ENCODE measurements around the gene ZAP70.

ZAP70 gene

DNA sequence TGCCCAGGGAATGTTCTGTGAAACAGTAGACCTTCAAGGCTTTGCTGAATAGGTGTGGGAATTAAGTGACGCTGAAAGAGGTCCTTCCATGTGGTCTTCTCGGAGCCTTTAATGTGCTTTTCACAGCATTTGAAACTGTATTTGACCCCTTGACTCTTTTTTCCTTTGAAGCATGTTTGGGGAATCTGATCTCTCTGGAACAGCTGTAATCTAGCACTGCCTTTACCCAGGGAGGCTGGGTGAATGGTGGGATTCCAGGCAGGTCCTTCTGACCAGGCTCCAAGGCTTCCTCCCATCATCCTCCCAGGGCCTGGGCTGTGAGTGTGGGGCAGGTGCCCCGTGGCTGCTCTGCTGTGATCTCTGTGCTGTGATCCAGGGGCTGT, 4.2 kb downstream of the ZAP70 start:
- no peak for DNase-seq (ENCODE audit: low read depth in 2 of 2)

DNA sequence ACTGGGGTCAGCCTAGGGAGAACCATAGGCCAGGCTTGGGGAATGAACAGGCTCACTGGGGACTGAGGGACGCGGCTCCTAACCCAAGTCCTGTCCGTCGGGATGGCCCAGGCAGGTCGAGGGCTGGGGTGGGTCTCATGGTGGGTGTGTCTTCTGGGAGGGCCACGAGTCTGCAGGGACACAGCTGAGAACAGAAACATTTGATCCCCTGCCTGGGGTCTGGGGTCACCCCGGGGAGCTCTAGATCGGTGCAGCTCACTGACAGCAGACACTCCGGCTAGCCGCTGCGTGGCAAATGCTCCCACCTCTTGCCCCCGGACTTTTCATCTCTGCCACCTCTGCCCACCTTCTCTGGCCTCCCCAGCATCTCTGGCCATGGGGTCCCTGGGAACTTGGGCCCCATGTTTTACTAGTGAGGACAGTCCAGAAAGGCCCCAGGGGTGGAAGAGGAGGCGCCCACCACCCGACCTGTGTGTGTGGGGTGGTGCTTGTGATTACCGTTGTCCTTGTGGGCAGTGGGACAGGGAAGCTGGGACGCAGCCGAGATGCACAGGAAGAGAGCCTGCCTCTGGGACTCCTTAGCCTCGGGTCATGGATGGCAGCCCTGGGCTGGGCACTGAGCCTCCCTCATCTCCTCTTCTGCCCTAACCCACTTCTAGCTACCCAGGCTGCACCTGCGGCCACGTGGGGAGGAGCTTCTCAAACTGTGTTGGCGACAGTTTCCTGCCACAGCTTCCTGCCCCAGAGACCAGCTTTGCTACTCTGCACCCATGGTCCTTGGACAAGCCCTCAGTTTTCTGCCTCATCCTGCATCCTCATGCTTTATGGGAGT, 4.9 kb downstream of the ZAP70 start:
- peak; percentile 49 to 59 for DNase-seq (ENCODE audit: low read depth in 2 of 2)

DNA sequence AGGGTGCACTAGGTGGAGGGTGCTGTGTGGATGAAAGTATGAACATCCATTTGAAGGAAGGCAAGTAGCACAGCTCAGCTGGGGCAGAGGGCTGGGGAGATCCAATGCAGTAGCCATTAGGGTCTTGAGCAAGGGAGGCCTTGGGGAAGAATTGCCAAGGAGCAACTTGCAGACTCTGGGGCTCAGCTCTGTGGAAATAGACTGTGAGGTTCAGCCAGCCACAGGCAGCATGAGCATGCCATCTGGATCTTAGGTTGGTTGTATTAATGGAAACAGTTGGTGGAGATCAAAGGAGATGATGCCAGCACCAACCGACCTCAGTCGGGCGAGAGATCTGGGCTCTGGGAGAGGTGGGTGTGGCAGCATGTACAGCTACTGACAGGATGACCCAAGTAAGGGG, 5.6 kb downstream of the ZAP70 start:
- no peak for DNase-seq (ENCODE audit: low read depth in 2 of 2)

DNA sequence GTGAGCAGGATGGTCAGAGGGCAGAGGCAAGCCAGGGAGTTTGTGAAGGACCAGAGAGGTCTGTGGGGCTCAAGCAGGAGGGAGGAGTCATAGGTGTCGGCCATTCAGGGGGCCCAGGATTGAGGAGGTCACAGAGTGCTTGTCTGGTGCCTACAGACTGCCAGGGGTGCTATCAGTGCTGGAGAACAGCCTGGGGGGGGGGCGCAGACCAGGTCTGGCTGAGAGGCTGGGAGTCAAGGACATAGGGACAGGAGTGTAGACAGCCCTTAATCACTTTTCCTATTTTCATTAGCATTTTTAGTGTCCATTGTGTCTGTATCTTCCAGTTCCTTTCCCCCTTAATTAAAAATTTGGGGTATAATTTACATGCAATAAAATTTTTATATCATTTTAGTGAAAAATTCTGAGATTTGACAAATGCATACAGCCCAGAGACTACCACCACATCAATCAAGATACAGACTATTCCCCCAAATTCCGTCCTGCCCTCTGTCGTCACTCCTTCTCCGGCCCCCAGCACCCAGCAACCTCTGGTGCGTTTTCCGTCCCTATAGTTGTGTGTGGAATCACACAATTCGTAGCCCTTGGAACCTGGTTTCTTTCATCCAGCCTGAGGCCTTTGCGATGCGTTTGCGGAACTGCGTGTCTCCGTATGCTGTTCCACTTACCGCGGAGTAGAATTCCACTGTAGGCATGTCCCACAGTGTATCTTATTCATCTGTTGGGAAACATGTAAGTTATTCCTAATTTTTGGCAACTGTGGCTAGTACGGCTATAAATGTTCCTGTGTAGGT, 6.2 kb downstream of the ZAP70 start:
- no peak for DNase-seq (ENCODE audit: low read depth in 2 of 2)

DNA sequence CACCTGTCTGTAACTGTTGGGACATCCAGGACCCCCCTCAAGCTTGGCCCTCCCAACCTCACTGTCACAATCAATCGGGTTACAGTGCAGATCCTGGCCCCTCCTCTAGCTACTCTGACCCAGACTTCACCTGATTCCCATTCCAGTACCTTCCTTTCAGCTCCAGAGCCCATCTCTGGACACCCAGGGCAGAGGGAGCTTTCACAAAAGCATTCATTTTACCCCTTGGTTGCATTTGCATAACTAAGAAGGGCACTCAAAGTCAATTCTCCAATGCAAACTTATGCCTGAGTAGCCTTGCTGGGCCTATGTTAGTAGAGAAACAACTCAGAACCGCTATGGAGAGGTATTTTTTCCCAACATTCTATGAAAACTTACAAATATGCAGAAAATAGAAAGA, 7.4 kb downstream of the ZAP70 start:
- no peak for DNase-seq (ENCODE audit: low read depth in 2 of 2)

DNA sequence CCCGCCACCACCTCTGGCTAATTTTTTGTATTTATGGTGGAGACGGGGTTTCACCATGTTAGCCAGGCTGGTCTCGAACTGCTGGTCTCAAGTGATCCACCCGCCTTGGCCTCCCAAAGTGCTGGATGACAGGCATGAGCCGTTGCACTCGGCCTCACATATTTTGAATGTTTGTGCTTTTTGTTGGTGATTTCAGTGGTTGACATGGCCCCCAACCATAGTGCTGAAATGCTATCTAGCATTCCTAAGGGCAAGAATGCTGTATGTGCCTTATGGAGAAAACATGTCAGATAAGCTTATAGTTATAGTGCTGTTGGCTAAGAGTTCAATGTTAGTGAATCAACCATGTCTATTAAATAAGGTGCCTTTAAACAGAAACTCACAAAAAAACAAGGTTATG, 8.9 kb downstream of the ZAP70 start:
- no peak for DNase-seq (ENCODE audit: low read depth in 2 of 2)

DNA sequence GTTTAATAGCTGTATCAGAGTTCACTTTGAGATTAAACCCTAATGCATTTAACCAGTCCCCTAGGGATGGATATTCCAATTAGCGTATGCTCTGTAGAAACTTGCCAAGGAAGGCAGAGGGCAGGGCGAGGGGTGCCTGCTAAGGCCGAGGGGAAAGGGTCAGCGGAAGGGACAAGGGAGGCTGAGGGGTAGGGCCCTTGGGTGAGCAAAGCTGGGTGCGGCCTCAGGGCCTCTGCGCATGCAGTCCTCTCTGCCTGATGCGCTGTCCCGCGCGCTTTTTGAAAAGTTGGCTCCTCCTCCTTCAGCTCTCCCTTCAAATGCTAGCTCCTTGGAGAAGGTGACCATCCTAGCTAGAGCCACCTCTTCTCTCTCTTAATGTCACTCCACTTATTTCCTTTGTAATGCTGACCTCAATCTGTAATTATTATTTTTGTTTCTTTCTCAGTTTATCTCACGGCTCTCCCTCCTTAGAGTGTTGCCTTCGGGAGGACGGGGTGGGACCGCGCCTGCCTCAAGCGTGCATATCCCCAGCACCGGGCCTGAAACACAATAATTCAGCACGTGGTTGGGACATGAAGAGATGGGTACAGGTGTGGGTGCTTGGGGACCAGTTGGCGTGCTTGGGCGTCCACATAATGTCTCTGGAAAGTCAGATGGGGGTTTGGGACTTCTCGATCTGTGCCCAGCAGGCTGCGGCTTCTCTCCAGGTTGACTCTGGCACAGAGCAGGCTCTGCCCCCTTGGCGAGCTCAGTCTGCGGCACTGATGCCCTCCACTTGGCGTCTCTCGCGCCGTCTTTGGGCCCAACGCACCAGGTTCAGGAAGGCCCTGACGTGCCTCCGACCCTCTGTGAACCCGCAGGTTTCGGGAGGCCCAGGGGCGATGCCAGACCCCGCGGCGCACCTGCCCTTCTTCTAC, 10.0 kb downstream of the ZAP70 start:
- no peak for DNase-seq (ENCODE audit: low read depth in 2 of 2)

DNA sequence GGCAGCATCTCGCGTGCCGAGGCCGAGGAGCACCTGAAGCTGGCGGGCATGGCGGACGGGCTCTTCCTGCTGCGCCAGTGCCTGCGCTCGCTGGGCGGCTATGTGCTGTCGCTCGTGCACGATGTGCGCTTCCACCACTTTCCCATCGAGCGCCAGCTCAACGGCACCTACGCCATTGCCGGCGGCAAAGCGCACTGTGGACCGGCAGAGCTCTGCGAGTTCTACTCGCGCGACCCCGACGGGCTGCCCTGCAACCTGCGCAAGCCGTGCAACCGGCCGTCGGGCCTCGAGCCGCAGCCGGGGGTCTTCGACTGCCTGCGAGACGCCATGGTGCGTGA, 10.7 kb downstream of the ZAP70 start:
- no peak for DNase-seq (ENCODE audit: low read depth in 2 of 2)

DNA sequence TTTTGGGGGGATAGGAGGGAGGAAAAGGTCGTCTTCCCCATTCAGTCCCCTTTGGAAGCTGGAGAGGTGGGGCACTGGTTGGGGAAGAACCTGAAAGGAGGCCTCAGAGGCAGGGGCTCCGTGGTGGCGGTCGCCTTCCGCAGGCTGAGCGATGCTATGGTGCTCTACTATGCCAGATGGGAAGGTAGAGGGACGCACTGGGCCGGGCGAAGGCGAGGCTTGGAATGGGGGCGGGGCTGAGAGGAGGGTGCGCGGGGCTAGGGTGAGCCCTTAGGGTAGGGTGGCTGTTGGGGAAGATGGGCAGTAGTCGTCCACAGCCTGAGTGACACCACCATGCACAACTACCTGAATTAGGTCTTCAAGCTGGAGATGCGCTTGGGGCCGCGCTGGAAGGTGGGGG, 11.1 kb downstream of the ZAP70 start:
- DNase-seq (ENCODE audit: low read depth in 2 of 2), result no peak

DNA sequence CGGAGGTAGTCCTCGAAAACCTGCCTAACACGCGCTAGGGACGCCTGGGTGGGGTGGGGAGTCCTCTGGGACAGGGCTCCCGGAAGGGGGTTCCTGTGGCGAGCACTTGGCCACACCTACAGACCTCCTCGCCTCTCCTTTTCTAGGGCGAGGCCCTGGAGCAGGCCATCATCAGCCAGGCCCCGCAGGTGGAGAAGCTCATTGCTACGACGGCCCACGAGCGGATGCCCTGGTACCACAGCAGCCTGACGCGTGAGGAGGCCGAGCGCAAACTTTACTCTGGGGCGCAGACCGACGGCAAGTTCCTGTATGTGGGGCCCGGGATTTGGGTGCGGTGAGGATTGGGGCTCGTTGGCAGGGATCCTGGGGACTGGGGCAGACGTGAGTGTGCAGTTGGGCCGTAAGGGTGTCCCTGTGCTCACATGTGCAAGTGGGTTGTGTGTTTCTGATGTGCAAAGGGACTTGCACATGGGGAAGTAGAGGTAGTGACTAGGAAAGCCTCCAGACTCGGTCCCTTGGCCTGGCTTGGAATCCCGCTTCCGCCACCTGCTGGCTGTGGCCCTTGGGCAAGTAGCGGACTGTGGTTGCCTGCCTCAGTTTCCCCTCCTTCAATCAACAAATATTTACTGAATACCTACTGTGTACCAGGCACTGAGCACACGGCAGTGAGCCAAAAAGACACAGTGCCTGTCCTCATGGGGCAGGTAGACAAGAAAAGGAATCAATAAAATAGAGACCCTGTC, 11.7 kb downstream of the ZAP70 start:
- DNase-seq (ENCODE audit: low read depth in 2 of 2), result no peak

DNA sequence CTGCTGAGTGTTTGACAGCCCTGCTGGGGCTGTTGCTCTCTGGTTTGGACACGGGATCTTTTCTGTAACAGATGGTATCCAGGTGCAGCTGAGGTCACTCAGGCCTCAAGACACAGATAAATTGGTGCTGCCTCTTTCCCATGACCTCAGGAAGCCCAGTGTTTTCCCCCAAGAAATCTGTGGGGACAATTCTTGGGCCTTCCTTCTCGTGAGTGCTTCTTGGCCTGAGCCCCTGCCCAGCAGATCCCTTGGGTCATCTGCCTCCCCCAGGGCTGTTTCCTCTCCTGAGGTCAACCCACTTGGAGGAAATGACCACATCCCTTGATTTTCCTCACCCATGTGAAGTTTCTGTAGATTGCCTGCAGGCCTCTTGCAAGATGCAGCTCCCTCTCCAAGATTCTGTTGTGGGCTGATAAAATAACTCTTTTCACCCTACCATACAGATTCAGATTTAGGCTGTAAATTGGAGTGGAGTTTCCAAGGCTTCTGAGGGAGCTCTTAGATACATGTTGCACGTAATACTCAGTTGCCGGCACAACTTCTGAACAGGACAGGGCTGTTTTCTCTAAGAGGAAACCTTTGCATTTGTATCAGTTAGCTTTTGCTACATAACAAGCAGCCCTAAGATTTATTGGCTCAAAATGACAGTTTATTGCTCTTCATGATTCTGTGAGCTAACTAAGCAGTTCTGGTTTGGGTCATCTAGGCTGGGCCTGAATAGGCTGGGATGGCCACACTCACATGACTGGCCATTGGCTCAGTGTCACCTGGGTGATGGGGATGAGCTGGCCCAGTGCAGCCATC, 13.1 kb downstream of the ZAP70 start:
- DNase-seq (ENCODE audit: low read depth in 2 of 2), result no peak

DNA sequence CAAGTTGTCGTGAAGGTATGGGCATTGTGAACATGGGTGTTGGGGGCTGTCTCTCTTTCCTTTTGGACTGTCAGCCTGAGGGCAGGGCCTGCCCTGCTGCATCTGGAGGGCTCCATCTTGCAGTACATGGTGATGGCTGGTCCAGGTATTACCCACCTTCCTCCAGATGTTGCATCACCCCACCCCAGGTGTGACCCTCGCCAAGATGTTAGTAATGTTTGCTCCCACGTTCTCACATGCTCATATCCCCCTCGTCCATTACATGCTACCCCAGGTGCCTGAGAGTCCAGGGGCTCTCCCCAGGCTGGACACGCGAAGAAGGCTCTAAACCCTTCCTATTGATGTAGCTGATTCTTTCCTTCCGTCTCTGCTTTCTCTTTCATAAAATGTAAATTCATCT, 13.9 kb downstream of the ZAP70 start:
- no peak for DNase-seq (ENCODE audit: low read depth in 2 of 2)

DNA sequence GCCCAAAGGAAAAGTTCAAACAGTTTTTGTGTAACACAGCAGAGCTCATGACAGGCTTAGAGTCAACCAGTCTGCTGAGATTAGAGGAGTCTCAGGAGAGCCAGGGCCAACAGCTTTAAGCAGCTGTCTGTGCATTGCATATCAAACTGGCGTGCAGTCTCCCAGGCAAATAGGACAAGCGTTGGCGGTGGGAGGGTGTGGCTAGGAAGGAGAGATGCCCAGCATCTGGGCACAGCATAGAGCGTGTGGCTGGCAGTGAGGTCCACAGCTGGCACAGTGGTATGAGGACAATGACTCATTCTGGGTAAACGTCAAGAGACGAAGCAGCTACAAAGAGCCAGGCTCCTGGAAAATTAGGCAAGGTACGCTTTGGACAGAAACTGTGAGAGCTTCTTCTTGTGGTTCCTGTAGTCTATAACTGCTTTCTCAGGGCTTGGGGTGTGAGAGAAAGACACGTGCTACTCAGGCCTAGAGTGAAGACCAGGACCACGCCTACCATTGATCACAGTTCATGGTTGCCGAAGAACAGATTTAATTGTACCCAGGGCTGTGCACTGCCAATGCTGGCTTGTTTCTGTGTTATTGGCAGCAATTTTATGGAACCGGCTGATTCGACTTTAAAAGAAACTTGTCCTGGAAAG, 14.8 kb downstream of the ZAP70 start:
- DNase-seq (ENCODE audit: low read depth in 2 of 2), result no peak

DNA sequence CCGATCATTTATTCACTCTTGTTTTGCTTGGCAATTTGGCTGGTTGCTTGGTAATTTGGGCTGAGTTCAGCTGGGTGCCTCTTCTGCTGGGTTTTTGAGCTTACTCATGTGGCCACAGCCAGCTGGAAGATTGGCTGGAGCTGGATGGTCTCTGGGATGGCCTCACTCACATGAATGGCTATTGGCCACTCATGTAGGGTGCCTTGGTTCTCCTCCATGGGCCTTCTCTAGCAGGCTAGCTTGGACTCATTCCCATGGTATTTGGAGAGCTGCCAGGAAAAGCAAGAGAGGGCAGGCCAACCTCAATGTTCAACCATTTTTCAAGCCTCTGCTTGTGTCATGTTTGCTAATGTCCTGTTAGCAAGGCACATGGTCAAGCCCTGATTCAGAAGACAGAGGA, 16.9 kb downstream of the ZAP70 start:
- DNase-seq (ENCODE audit: low read depth in 2 of 2), result no peak

DNA sequence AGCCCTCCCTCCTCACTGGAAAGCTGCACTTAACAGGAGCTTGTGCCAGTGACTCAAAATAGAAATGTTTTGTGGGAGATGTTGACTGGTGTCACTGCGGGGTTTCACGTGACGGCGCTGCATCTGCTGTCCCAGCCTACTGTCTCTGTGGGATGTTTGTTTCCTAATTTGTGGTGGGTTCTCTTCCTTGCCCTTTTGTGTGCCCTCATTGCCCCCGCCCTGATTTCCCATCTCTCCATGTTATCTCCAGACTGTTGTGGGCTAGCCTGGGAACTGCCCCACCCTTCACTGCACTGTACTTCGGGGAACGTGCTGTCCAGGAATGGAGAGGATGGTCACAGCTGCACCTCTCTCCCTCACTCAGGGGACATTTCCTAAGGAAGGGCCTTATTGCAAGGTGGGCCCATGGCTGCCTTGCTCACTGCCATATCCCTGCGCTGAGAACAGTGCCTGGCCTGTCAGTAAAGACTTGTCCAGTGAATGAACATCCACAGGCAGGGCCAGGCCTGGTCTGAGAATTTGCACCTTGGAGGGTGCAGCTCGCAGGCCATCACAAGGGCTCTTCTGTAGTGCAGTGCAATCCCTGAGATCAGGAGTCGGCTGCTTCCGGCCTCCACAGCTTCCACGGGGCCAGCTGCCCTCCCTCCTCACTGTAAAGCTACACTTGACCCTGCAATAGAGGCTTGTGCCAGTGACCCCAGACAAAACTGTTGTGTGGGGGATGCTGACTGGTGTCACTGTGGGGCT, 18.1 kb downstream of the ZAP70 start:
- DNase-seq (ENCODE audit: low read depth in 2 of 2), result no peak

DNA sequence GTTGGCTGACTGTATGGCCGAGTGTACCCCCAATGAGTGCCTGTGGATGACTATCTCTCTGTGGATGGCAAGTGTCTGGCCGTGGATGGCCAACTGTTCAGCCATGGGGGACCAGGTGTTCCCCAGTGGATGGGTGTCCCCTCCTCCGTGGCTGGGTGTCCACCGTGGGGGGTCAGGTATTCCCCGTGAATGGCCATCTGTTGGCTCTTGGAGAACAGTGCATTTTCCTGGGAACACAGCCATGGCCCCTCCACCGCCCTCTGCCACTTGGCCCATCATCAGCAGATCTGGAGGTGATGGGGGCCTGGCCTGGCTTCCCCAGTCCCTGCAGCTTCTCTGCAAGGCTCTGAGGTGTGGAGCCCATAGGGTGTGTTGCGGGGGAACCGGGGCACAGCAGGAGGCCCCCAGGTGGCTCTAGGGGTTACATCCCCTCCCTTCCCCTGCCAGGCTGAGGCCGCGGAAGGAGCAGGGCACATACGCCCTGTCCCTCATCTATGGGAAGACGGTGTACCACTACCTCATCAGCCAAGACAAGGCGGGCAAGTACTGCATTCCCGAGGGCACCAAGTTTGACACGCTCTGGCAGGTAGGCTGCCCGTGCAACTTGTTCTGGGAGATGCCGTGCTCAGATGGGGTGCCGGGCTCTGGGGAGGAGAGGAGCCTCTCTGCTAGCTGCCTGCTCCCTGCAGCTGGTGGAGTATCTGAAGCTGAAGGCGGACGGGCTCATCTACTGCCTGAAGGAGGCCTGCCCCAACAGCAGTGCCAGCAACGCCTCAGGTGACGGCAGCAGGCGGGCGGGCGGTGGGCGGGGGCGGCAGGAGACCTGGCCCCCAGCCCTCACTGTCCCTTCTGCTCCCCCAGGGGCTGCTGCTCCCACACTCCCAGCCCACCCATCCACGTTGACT, 19.3 kb downstream of the ZAP70 start:
- no peak for DNase-seq (ENCODE audit: low read depth in 2 of 2)

DNA sequence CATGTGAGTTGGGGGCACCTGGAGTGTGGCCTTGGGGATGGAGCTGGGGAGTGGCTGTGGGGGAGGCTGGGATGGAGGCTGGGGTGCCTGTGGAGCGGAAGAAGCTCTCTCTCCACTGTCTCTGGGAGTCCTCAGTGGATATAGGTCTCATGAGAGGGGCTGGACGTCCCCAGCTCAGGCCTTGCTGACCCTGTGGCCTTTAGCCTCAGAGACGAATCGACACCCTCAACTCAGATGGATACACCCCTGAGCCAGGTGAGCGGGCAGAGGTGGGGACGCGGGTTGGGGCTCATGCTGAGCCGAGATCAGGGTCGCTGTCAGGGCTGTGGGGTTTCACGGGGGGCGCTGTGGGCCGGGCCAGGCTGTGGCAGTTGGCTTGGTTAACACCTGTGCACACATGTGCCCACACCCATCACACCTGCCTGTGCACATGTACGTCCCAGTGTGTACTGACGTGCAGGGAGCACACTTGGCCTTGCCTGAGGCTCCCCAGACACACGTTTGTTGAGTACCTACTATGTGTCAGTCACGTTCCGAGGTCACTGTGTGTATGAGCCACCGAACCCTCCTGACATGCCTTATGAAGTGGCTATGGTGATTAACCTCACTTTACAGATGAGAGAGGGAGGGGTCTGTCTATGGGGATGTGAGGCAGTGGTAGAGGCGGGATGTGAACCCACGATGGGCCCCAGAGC, 20.1 kb downstream of the ZAP70 start:
- DNase-seq (ENCODE audit: low read depth in 2 of 2), result no peak

Data from stimulated activated CD4-positive, alpha-beta T cell treated with anti-CD3 and anti-CD28 coated beads, Interleukin-1b, Interleukin-23, amount 100 ng/mL, for 4 hours (primary cell).